ENCODE data around the gene DSCAM.
"Not testable (repeated sequence)": the region's sequence is repeated elsewhere in the genome, so short reads cannot be mapped to it uniquely, and the experiment has no call there.

The DSCAM gene

GRCh38 chr21:40272037-40272436, 574.9 kb downstream of the DSCAM start:
- no peak for DNase-seq

GRCh38 chr21:40271164-40271563, 575.8 kb downstream of the DSCAM start:
- no peak for DNase-seq

- no peak for DNase-seq
Measured at GRCh38 chr21:40270047-40270446, 576.9 kb downstream of the DSCAM start.

GRCh38 chr21:40269239-40269638, 577.7 kb downstream of the DSCAM start:
- DNase-seq, result no peak

GRCh38 chr21:40258456-40258855, 588.5 kb downstream of the DSCAM start:
- DNase-seq, result not testable (repeated sequence)

- DNase-seq, result no peak
Measured at GRCh38 chr21:40257342-40257741, 589.6 kb downstream of the DSCAM start.

- no peak for DNase-seq
Measured at GRCh38 chr21:40255518-40256444, 591.2 kb downstream of the DSCAM start.

- DNase-seq, result no peak
Measured at GRCh38 chr21:40254540-40255465, 592.2 kb downstream of the DSCAM start.

GRCh38 chr21:40253112-40253511, 593.8 kb downstream of the DSCAM start:
- DNase-seq, result no peak

- no peak for DNase-seq
Measured at GRCh38 chr21:40250514-40251294, 596.3 kb downstream of the DSCAM start.

GRCh38 chr21:40244981-40245380, 602.0 kb downstream of the DSCAM start:
- peak; percentile 58 for DNase-seq

- DNase-seq, result no peak
Measured at GRCh38 chr21:40243685-40244084, 603.3 kb downstream of the DSCAM start.

GRCh38 chr21:40242586-40243265, 604.2 kb downstream of the DSCAM start:
- DNase-seq, result no peak

GRCh38 chr21:40235528-40235927, 611.4 kb downstream of the DSCAM start:
- DNase-seq, result no peak

GRCh38 chr21:40231979-40232378, 615.0 kb downstream of the DSCAM start:
- DNase-seq, result no peak

GRCh38 chr21:40227096-40227495, 619.9 kb downstream of the DSCAM start:
- no peak for DNase-seq

GRCh38 chr21:40215941-40216340, 631.0 kb downstream of the DSCAM start:
- no peak for DNase-seq

GRCh38 chr21:40210251-40210650, 636.7 kb downstream of the DSCAM start:
- no peak for DNase-seq

- DNase-seq, result no peak
Measured at GRCh38 chr21:40208948-40209345, 638.0 kb downstream of the DSCAM start.

GRCh38 chr21:40208206-40208947, 638.6 kb downstream of the DSCAM start:
- DNase-seq, result no peak

GRCh38 chr21:40200946-40201345, 646.0 kb downstream of the DSCAM start:
- DNase-seq, result no peak
